Endothelial cell of umbilical vein (primary cell): Measurements from ENCODE around the gene PPFIA1. TPM values are rescaled to one million over a fixed set of nuclear protein-coding genes. Genes with fewer than 3 reads are reported as not detected.

Experiments
- BruUV-seq: library from RNA; stranded (reverse); fragments of 400-500 nt; replicated peaks from 2 replicates; lab custom pipeline; 2021; lab: Mats Ljungman, UMichigan
- CTCF ChIA-PET: fragments of 300-600, 350-600 bp; sonication (Branson Sonifier 250); formaldehyde crosslinking; loops from one replicate; lab custom pipeline; 2021; ENCODE audit warnings: antibody characterized with exemption, inconsistent platforms; lab: Charles Lee
- POLR2A ChIA-PET: fragments of 300-600, 350-600 bp; sonication (Branson Sonifier 250); formaldehyde crosslinking; loops from one replicate; lab custom pipeline; 2021; ENCODE audit warnings: antibody characterized with exemption, inconsistent platforms; lab: Charles Lee
- DNase-seq: peaks from one replicate; pipeline ENCODE4 v3.0.0-alpha.2; 2011; ENCODE audit warnings: low read depth, low spot score
- FAIRE-seq: peaks from 2 replicates; lab custom pipeline; 2011; peaks lifted over from hg19 to GRCh38; lab: Jason Lieb, UNC
- H2AFZ ChIP-seq: 2 replicates; pipeline ENCODE4 v1.6.0; 2012; ENCODE audit warnings: low read depth, low read length, control low read depth, inconsistent platforms
- H3K27ac ChIP-seq: 2 replicates; pipeline ENCODE4 v1.5.1; 2011; ENCODE audit warnings: low read depth, mild to moderate bottlenecking, control low read depth, low read length, moderate library complexity; ENCODE audit not compliant: insufficient read depth
- H3K27me3 ChIP-seq, 2 experiments: 2 replicates each; pipeline versions ENCODE4 v1.6.0 to v1.6.1; 2011; ENCODE audit warnings: low read length in 2 of 2, mixed read lengths in 1 of 2; ENCODE audit not compliant: control insufficient read depth in 2 of 2, insufficient read depth in 2 of 2
- H3K36me3 ChIP-seq, 2 experiments: 2 replicates in 1 of 2; 3 replicates in 1 of 2; pipeline ENCODE4 v1.5.1; 2011; ENCODE audit warnings: low read length in 2 of 2, mild to moderate bottlenecking in 1 of 2, moderate library complexity in 1 of 2; ENCODE audit not compliant: control insufficient read depth in 2 of 2, insufficient read depth in 2 of 2; ENCODE audit errors: extremely low read depth in 1 of 2
- H3K4me1 ChIP-seq: 3 replicates; pipeline ENCODE4 v1.5.1; 2011; ENCODE audit warnings: mild to moderate bottlenecking, low read length; ENCODE audit not compliant: control insufficient read depth, insufficient read depth; ENCODE audit errors: extremely low read depth
- H3K4me2 ChIP-seq: 2 replicates; pipeline ENCODE4 v1.6.1; 2011; ENCODE audit warnings: low read length, control low read depth, mixed read lengths; ENCODE audit not compliant: insufficient read depth
- H3K4me3 ChIP-seq, 3 experiments: fragments of 200-600 bp in 1 of 3; sonication (generic), shearing (Covaris generic) in 1 of 3; replicated peaks in 1 of 3; 2 replicates each; pipeline ENCODE4 v1.5.1; 2011 to 2016; ENCODE audit warnings: control low read depth in 3 of 3, low read length in 3 of 3, mild to moderate bottlenecking in 2 of 3, inconsistent platforms in 1 of 3, low read depth in 1 of 3, moderate library complexity in 1 of 3; ENCODE audit not compliant: insufficient read depth in 1 of 3
- H3K79me2 ChIP-seq: 2 replicates; pipeline ENCODE4 v1.6.0; 2012; ENCODE audit warnings: low read length, inconsistent platforms; ENCODE audit not compliant: control insufficient read depth, insufficient read depth
- H3K9ac ChIP-seq: replicated peaks from 2 replicates; pipeline ENCODE3; 2011; ENCODE audit warnings: low read length, control low read depth; ENCODE audit not compliant: insufficient read depth; ENCODE audit errors: extremely low read depth
- H3K9me1 ChIP-seq: replicated peaks from 3 replicates; pipeline ENCODE4 v1.6.0; 2011; ENCODE audit warnings: mild to moderate bottlenecking, low read length; ENCODE audit not compliant: control insufficient read depth, insufficient read depth; ENCODE audit errors: extremely low read depth
- H3K9me3 ChIP-seq: replicated peaks from 2 replicates; pipeline ENCODE4 v1.5.1; 2012; ENCODE audit warnings: low read length, inconsistent platforms; ENCODE audit not compliant: control insufficient read depth, insufficient read depth
- H4K20me1 ChIP-seq: replicated peaks from 2 replicates; pipeline ENCODE3; 2011; ENCODE audit warnings: mild to moderate bottlenecking, low read length; ENCODE audit not compliant: control insufficient read depth, insufficient read depth; ENCODE audit errors: extremely low read depth
- EZH2 ChIP-seq: IDR thresholded peaks from 2 replicates; pipeline ENCODE4 v1.6.1; 2012; ENCODE audit warnings: borderline replicate concordance, low read depth, mild to moderate bottlenecking, moderate library complexity, low read length, inconsistent platforms; ENCODE audit not compliant: severe bottlenecking
- FOS ChIP-seq: IDR thresholded peaks from 2 replicates; pipeline ENCODE4 v1.6.1; 2011; ENCODE audit warnings: mild to moderate bottlenecking, low read length, moderate library complexity, borderline replicate concordance; ENCODE audit not compliant: insufficient read depth
- GATA2 ChIP-seq: IDR thresholded peaks from 2 replicates; pipeline ENCODE4 v1.7.0; 2011; ENCODE audit warnings: low read depth, mild to moderate bottlenecking, moderate library complexity, mixed read lengths, low read length; ENCODE audit not compliant: insufficient read length, insufficient read depth
- JUN ChIP-seq: IDR thresholded peaks from 2 replicates; pipeline ENCODE4 v1.6.1; 2011; ENCODE audit warnings: borderline replicate concordance, low read depth; ENCODE audit not compliant: insufficient read length, insufficient read depth
- MYC ChIP-seq: IDR thresholded peaks from one replicate; pipeline ENCODE4 v1.6.1; 2011; ENCODE audit warnings: mild to moderate bottlenecking, low read depth, low read length
- POLR2A ChIP-seq: IDR thresholded peaks from 2 replicates; pipeline ENCODE4 v1.6.1; 2012; ENCODE audit warnings: low read depth, mild to moderate bottlenecking, control low read depth, low read length
- POLR2AphosphoS5 ChIP-seq: IDR thresholded peaks from 2 replicates; pipeline ENCODE4 v1.6.1; 2012; ENCODE audit warnings: low read depth, mild to moderate bottlenecking, control low read depth, low read length, moderate library complexity; ENCODE audit not compliant: insufficient read depth
- dilution Hi-C: fragments of 300-500 bp; cut with MboI; formaldehyde crosslinking; loops from one replicate; pipeline ENCODE4 v1.15.0; 2019; ENCODE audit warnings: low sequenced_read_pairs; ENCODE audit not compliant: extremely low pct_ligation_motif_present
- intact Hi-C: fragments of 100-400 bp; cut with micrococcal nuclease; formaldehyde crosslinking; loops from one replicate; pipeline ENCODE4 v1.10.0; 2022
- polyA plus RNA-seq, 4 experiments: library from polyadenylated mRNA; depleted of rRNA in 3 of 4; stranded (reverse) in 3 of 4; unstranded in 1 of 4; fragments of >200 nt; gene quantifications; 2 replicates each; pipeline versions ENCODE4 v1.2.1 to v1.2.3, GENCODE V29; 2011 to 2012; ENCODE audit warnings: missing spikeins in 1 of 4
- total RNA-seq: library from RNA; stranded (reverse); gene quantifications from 2 replicates; pipeline ENCODE4 v1.2.3, GENCODE V29; 2021
- TF ChIP-seq, protein P1 (sequence below), 2 donors: IDR thresholded peaks; 1 replicate in 1 of 2; 2 replicates in 1 of 2; pipeline ENCODE4 v1.5.1; 2011; ENCODE audit warnings: low read length in 2 of 2, mild to moderate bottlenecking in 2 of 2, moderate library complexity in 2 of 2, control low read depth in 1 of 2, inconsistent platforms in 1 of 2, low read depth in 1 of 2; ENCODE audit not compliant: insufficient read depth in 1 of 2; ENCODE audit errors: extremely low read depth in 1 of 2
- TF ChIP-seq, protein P2 (sequence below): IDR thresholded peaks from 2 replicates; pipeline ENCODE4 v1.6.1; 2011; ENCODE audit not compliant: insufficient read depth, insufficient read length

The PPFIA1 gene
- total and polyA plus RNA-seq, 2 donors (not counting 3 experiments of a cell fraction or from before 2014, with no cell fraction given): 44.3 to 60.9 TPM

DNA sequence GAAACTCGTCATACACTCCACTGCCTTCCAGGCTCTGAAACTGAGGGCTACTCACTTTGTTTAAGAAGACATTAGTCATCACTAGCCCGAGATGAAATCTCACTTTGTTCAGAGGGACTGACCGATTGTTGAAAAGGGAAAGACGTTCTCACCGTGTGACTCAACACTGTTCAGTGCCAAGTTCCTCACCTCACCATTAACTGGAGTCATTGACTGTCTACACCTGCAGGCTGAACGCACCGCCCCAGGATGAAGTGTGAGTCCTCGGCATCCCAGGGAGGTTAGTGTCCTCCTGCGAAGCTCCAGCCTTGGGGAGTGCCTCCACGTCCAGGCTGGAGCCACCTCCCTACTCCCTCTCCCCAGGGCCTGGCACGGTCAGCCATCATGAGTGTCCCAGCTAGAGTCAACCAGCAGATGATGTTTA, 37.0 kb upstream of the PPFIA1 start:
- dilution Hi-C loops (no loop called here), intact Hi-C loops (loop anchor here (1.0 kb wide), 1 partner anchor 29 kb away; no protein-coding TSS in a partner anchor)
- H3K79me2 ChIP-seq: no peaks in the 10 kb centered on the region
- H3K9ac ChIP-seq: no peak overlapping the region
- POLR2A ChIA-PET: no interaction called here
- no peak overlapping the region for H2AFZ ChIP-seq
- no peaks in the 10 kb centered on the region for H3K9me1 ChIP-seq
- H3K27me3 ChIP-seq: no peaks in the 10 kb centered on the region
- H4K20me1 ChIP-seq: no peaks in the 10 kb centered on the region
- no peaks in the 10 kb centered on the region for H3K36me3 ChIP-seq
- TF ChIP-seq POLR2AphosphoS5 (peak; percentile 55), POLR2A (no peak), JUN (peak; percentile 71), FOS (peak; percentile 81), GATA2 (peak; percentile 89)
- no peak overlapping the region for H3K4me3 ChIP-seq
- H3K4me2 ChIP-seq: no peak overlapping the region
- H3K4me1 ChIP-seq: peaks cover 7% of the 10 kb centered on the region
- H3K27ac ChIP-seq: no peak overlapping the region
- H3K9me3 ChIP-seq: no peaks in the 10 kb centered on the region
- no TSS peak for BruUV-seq
- peak; percentile 94 for FAIRE-seq
- DNase-seq: peak; percentile 79
- CTCF ChIA-PET: no interaction called here

DNA sequence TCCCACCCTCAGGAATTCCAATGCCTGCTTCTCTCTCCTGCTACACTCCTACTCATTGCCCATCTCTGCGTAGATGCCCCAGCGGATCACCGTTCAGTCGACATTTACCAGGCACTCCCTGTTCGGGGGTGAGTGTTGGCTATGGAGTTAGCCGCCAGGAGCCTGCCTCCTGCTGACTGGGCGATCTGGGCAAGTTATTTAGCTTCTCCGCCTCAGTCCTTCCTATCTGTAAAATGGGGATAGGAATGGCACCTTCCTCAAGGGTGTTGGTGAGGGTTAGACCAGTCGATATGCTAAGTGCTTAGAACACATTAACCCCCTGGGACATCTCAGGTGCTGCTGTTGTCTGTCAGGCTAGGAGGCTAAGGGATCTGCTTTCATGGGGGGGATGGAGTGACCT, 36.5 kb upstream of the PPFIA1 start:
- ChIA-PET POLR2A (no interaction called here), CTCF (interaction anchor here (1.3 kb wide), 1 partner anchor 8 kb away, joined by 3 read pairs; no protein-coding TSS in a partner anchor)
- H3K79me2 ChIP-seq: no peaks in the 10 kb centered on the region
- H3K36me3 ChIP-seq: no peaks in the 10 kb centered on the region
- TF ChIP-seq, protein P1, sequence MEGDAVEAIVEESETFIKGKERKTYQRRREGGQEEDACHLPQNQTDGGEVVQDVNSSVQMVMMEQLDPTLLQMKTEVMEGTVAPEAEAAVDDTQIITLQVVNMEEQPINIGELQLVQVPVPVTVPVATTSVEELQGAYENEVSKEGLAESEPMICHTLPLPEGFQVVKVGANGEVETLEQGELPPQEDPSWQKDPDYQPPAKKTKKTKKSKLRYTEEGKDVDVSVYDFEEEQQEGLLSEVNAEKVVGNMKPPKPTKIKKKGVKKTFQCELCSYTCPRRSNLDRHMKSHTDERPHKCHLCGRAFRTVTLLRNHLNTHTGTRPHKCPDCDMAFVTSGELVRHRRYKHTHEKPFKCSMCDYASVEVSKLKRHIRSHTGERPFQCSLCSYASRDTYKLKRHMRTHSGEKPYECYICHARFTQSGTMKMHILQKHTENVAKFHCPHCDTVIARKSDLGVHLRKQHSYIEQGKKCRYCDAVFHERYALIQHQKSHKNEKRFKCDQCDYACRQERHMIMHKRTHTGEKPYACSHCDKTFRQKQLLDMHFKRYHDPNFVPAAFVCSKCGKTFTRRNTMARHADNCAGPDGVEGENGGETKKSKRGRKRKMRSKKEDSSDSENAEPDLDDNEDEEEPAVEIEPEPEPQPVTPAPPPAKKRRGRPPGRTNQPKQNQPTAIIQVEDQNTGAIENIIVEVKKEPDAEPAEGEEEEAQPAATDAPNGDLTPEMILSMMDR (IDR thresholded peaks at IDR 0.05; ENCODE audit: extremely low read depth in 1 of 2, insufficient read depth in 1 of 2, low read depth in 1 of 2, low read length in 2 of 2): no peak
- TF ChIP-seq JUN (no peak), POLR2AphosphoS5 (no peak), MYC (no peak), POLR2A (no peak), EZH2 (no peak), FOS (no peak), GATA2 (no peak)
- TF ChIP-seq, protein P2, sequence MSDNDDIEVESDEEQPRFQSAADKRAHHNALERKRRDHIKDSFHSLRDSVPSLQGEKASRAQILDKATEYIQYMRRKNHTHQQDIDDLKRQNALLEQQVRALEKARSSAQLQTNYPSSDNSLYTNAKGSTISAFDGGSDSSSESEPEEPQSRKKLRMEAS: no peak
- H3K9ac ChIP-seq: no peak overlapping the region
- H3K4me3 ChIP-seq: no peak overlapping the region
- no peak overlapping the region for H3K4me2 ChIP-seq
- dilution Hi-C loops: no loop called here
- no peaks in the 10 kb centered on the region for H3K9me3 ChIP-seq
- H3K27ac ChIP-seq: no peak overlapping the region
- FAIRE-seq (no peak), DNase-seq (no peak)
- peaks cover 7% of the 10 kb centered on the region for H3K4me1 ChIP-seq
- H3K27me3 ChIP-seq: no peaks in the 10 kb centered on the region
- BruUV-seq: no TSS peak
- intact Hi-C loops: loop anchor here (1.0 kb wide), 1 partner anchor 30 kb away; no protein-coding TSS in a partner anchor
- H3K9me1 ChIP-seq: no peaks in the 10 kb centered on the region
- H4K20me1 ChIP-seq: no peaks in the 10 kb centered on the region
- no peak overlapping the region for H2AFZ ChIP-seq
